Upper lobe of left lung (tissue), 4 donors: ENCODE results near the gene MYH9.

Experiments used
- EP300 ChIP-seq, 4 donors: sonication (generic); formaldehyde crosslinking; IDR thresholded peaks; one replicate each; pipeline ENCODE4 v1.5.1; 2017; ENCODE audit warnings: antibody characterized with exemption in 4 of 4, control low read depth in 2 of 4
- POLR2A ChIP-seq, 4 donors: fragments of 450-650 bp; IDR thresholded peaks; one replicate each; pipeline ENCODE4 v1.5.1; 2016 to 2017; ENCODE audit warnings: antibody characterized with exemption in 4 of 4, mild to moderate bottlenecking in 2 of 4
- POLR2AphosphoS5 ChIP-seq, 2 donors: sonication (generic); formaldehyde crosslinking; IDR thresholded peaks; one replicate each; pipeline ENCODE4 v1.5.1; 2017; ENCODE audit warnings: antibody characterized with exemption in 2 of 2
- TF ChIP-seq, protein P1 (sequence below), 6 experiments: fragments of 450-650 bp in 4 of 6; fragments of 200-600 bp in 2 of 6; sonication (generic) in 2 of 6; IDR thresholded peaks; one replicate each; pipeline ENCODE4 v1.5.1; 2016 to 2019; ENCODE audit warnings: antibody characterized with exemption in 6 of 6

DNA sequence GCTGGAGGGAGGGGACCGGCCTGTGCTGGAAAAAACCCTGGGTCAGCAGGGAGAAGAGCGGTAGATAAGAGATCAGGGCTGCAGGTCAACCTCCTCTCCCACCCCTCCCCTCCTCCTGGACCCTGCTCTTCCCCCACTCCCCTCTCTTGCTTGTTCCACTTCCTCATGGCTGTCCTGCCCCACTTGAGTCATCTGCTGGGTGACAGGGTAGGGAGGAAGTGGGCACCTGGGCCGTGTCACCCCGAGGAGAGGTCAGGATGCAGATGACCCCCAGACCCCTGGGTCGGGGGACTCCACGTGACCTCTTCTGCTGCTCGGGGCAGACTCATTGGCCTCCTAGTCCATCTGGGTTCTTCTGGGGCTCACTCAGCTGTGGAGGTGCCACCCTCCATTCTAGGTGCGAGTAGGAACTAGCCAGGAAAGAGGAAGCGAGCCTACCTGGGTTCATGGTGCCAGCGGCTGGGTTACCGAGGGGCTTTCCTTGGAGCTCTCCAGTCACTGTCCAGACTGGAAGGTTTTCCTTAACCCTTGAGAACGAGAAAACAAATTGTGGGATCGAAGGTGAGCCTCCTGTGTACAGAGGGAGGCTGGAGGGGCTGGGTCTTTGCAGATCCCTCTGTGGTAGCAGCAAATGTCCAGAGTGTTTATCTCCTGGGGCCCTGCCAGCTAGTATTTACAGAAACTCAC lies 154.9 kb downstream of the MYH9 start:
- TF ChIP-seq EP300 (IDR thresholded peaks at IDR 0.05) (no peak), POLR2A (IDR thresholded peaks at IDR 0.05) (no peak), POLR2AphosphoS5 (IDR thresholded peaks at IDR 0.05) (no peak)
- TF ChIP-seq, protein P1, sequence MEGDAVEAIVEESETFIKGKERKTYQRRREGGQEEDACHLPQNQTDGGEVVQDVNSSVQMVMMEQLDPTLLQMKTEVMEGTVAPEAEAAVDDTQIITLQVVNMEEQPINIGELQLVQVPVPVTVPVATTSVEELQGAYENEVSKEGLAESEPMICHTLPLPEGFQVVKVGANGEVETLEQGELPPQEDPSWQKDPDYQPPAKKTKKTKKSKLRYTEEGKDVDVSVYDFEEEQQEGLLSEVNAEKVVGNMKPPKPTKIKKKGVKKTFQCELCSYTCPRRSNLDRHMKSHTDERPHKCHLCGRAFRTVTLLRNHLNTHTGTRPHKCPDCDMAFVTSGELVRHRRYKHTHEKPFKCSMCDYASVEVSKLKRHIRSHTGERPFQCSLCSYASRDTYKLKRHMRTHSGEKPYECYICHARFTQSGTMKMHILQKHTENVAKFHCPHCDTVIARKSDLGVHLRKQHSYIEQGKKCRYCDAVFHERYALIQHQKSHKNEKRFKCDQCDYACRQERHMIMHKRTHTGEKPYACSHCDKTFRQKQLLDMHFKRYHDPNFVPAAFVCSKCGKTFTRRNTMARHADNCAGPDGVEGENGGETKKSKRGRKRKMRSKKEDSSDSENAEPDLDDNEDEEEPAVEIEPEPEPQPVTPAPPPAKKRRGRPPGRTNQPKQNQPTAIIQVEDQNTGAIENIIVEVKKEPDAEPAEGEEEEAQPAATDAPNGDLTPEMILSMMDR (IDR thresholded peaks at IDR 0.05) = no peak
